OCI-LY7 (cell line): Measurements from ENCODE around the gene FBLN2.

Source experiments
- EZH2phosphoT487 ChIP-seq: fragments of 200-600 bp; sonication (generic); IDR thresholded peaks from 2 replicates; pipeline ENCODE4 v1.6.1; 2018; ENCODE audit warnings: low read depth, borderline replicate concordance, mild to moderate bottlenecking, mixed run types, antibody characterized with exemption, low read length, moderate library complexity, mixed read lengths
- TF ChIP-seq, protein P1 (sequence below): fragments of 200-600 bp; sonication (generic); conservative IDR thresholded peaks from 2 replicates; pipeline ENCODE4 v1.5.1; 2014; ENCODE audit warnings: mild to moderate bottlenecking, antibody characterized with exemption, low read length, moderate library complexity, mixed read lengths

DNA sequence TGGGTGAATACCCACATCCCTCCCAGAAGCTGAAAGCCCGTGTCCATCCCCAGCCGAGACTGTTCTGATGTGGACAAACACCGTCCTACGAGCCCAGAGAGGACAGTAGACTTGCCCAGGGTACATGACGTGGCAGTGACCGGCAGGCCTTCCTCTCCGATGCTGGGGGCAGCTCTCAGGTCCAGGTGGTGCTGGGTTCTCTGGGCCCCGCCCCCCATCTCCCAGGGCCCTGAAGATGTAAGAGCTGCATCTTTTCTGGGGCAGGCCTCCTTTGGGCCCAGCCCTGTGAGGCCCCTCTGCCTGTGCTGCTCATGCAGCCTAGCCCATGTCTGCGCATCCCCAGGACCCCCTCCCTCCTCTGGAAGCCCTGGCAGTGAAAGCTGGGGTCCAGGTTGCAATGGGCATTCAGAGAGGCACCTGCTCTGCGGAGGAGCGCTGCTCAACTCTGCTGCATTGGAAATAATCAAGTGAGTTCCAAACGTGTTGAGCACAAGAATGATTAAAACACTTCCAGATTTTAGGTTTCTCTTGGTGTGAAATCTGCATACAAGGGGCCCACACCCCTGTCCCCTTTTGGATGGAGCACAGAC lies 71.9 kb downstream of the FBLN2 start:
- TF ChIP-seq, protein P1, sequence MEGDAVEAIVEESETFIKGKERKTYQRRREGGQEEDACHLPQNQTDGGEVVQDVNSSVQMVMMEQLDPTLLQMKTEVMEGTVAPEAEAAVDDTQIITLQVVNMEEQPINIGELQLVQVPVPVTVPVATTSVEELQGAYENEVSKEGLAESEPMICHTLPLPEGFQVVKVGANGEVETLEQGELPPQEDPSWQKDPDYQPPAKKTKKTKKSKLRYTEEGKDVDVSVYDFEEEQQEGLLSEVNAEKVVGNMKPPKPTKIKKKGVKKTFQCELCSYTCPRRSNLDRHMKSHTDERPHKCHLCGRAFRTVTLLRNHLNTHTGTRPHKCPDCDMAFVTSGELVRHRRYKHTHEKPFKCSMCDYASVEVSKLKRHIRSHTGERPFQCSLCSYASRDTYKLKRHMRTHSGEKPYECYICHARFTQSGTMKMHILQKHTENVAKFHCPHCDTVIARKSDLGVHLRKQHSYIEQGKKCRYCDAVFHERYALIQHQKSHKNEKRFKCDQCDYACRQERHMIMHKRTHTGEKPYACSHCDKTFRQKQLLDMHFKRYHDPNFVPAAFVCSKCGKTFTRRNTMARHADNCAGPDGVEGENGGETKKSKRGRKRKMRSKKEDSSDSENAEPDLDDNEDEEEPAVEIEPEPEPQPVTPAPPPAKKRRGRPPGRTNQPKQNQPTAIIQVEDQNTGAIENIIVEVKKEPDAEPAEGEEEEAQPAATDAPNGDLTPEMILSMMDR = no peak
- no peak for TF ChIP-seq EZH2phosphoT487
